K562 (cell line): ENCODE results near the gene CSNK1D. TPM values are rescaled to one million over a fixed set of nuclear protein-coding genes. Genes with fewer than 3 reads are reported as not detected.
A peak's percentile ranks its signal among the peaks of the same experiment; 100 is the strongest.

Source experiments
- KDM5B ChIP-seq: fragments of 200-600 bp; sonication (generic); IDR thresholded peaks from 2 replicates; pipeline ENCODE4 v1.6.1; 2012; ENCODE audit warnings: low read depth, mild to moderate bottlenecking, moderate library complexity, low read length, control low read depth, inconsistent platforms; ENCODE audit not compliant: insufficient replicate concordance
- PCBP1 ChIP-seq: fragments of 200-400 bp; formaldehyde crosslinking; IDR thresholded peaks from 2 replicates; pipeline ENCODE4 v1.6.1; 2018; ENCODE audit warnings: mild to moderate bottlenecking, low read depth, low read length; ENCODE audit not compliant: poor library complexity, severe bottlenecking
- TAF1 ChIP-seq: IDR thresholded peaks from 2 replicates; pipeline ENCODE4 v1.6.1; 2011; ENCODE audit warnings: mild to moderate bottlenecking, low read length, moderate library complexity; ENCODE audit not compliant: insufficient read depth, control insufficient read depth, severe bottlenecking; ENCODE audit errors: extremely low read depth
- ZNF280B ChIP-seq: fragments of 250-450 bp; sonication (Bioruptor Pico); IDR thresholded peaks from 2 replicates; pipeline ENCODE4 v1.5.1; 2021; ENCODE audit warnings: mild to moderate bottlenecking
- ZNF316 ChIP-seq: fragments of 450-650 bp; IDR thresholded peaks from 2 replicates; pipeline ENCODE4 v1.6.1; 2016
- polyA plus RNA-seq, 8 experiments: library from polyadenylated mRNA; depleted of rRNA in 4 of 8; stranded (reverse) in 5 of 8; unstranded in 3 of 8; fragments of >200 nt; fragmentation: Nextera tagmentation in 2 of 8; fragmentation: Illumina TruSeq in 1 of 8; extraction: Ambion mirVana in 2 of 8; extraction: Trizol in 1 of 8; gene quantifications; 2 replicates each; pipeline versions ENCODE4 v1.2.1 to v1.2.3, GENCODE V29; 2011 to 2014; ENCODE audit warnings: inconsistent platforms in 1 of 8, missing spikeins in 1 of 8
- total RNA-seq, 7 experiments: library from RNA; depleted of rRNA in 6 of 7; stranded (reverse); fragments of >200 nt in 6 of 7; fragmentation: Illumina TruSeq in 2 of 7; extraction: Trizol in 2 of 7; gene quantifications; 2 replicates each; pipeline versions ENCODE4 v1.2.1 to v1.2.3, GENCODE V29; 2011 to 2021; ENCODE audit warnings: low replicate concordance in 1 of 7

Gene CSNK1D
- total and polyA plus RNA-seq, 9 of the 15 experiments (the other 6 are each of a cell fraction or from before 2014, with no cell fraction given): 6.5 to 133 (median 41.3) TPM

- TF ChIP-seq PCBP1 (no peak), ZNF316 (peak; percentile 74), TAF1 (peak; percentile 36), KDM5B (peak; percentile 80), ZNF280B (no peak)
These were observed 67.6 kb downstream of the CSNK1D start (continued) for GRCh38 chr17:82205720-82206508.
